Peyer's patch (tissue), 4 donors: ENCODE data around the gene KRTAP5-10.

Source experiments
- POLR2A ChIP-seq, 2 donors: fragments of 450-650 bp; IDR thresholded peaks; one replicate each; pipeline ENCODE4 v1.5.1; 2017; ENCODE audit warnings: antibody characterized with exemption in 2 of 2, mild to moderate bottlenecking in 2 of 2, moderate library complexity in 2 of 2
- TF ChIP-seq, protein P1 (sequence below), 6 experiments: fragments of 450-650 bp in 4 of 6; fragments of 200-600 bp in 2 of 6; sonication (generic) in 1 of 6; IDR thresholded peaks; one replicate each; pipeline ENCODE4 v1.5.1; 2017 to 2019; ENCODE audit warnings: antibody characterized with exemption in 6 of 6, mild to moderate bottlenecking in 3 of 6, moderate library complexity in 1 of 6

DNA sequence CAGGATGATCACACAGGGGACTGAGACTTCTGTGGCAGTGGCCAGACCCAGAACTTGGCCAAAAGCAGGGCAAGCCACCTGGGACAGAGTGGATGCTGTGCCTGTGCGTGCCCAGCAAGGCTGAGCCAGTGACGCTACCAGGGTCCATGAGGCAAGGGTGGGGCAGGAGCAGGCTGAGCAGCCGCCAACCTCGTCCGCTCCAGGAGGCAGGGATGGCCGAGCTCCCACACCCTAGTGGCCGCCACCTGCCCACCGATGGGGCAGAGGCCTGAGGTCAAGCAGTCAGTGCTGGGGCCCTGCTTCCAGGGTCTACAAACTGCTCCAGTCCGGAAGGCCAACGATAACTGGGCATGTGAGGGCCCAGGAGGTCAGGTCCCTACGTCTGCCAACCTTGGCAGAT lies 9.9 kb upstream of the KRTAP5-10 start:
- TF ChIP-seq, protein P1, sequence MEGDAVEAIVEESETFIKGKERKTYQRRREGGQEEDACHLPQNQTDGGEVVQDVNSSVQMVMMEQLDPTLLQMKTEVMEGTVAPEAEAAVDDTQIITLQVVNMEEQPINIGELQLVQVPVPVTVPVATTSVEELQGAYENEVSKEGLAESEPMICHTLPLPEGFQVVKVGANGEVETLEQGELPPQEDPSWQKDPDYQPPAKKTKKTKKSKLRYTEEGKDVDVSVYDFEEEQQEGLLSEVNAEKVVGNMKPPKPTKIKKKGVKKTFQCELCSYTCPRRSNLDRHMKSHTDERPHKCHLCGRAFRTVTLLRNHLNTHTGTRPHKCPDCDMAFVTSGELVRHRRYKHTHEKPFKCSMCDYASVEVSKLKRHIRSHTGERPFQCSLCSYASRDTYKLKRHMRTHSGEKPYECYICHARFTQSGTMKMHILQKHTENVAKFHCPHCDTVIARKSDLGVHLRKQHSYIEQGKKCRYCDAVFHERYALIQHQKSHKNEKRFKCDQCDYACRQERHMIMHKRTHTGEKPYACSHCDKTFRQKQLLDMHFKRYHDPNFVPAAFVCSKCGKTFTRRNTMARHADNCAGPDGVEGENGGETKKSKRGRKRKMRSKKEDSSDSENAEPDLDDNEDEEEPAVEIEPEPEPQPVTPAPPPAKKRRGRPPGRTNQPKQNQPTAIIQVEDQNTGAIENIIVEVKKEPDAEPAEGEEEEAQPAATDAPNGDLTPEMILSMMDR (IDR thresholded peaks at IDR 0.05), result no peak
- no peak for TF ChIP-seq POLR2A (IDR thresholded peaks at IDR 0.05)
